Activated CD4-positive, alpha-beta memory T cell treated with anti-CD3 and anti-CD28 coated beads for 36 hours (primary cell): Measurements from ENCODE around the gene TNC. TPM values are rescaled to one million over a fixed set of nuclear protein-coding genes. Genes with fewer than 3 reads are reported as not detected.
A peak's percentile ranks its signal among the peaks of the same experiment; 100 is the strongest.

Source experiments
- CTCF ChIA-PET: fragments of 350-600 bp; sonication (Branson Sonifier 250); formaldehyde crosslinking; loops from one replicate; lab custom pipeline; 2021; ENCODE audit warnings: antibody characterized with exemption, inconsistent platforms; lab: Charles Lee
- POLR2A ChIA-PET: fragments of 350-600 bp; sonication (Branson Sonifier 250); formaldehyde crosslinking; loops from one replicate; lab custom pipeline; 2021; ENCODE audit warnings: antibody characterized with exemption; lab: Charles Lee
- DNase-seq: peaks from one replicate; pipeline ENCODE4 v3.0.0-alpha.2; 2020
- H3K27ac Mint-ChIP-seq: one replicate; pipeline ENCODE4 v1.8.0; 2021; ENCODE audit warnings: mixed read lengths
- H3K27me3 Mint-ChIP-seq: one replicate; pipeline ENCODE4 v1.8.0; 2021; ENCODE audit warnings: mixed read lengths
- H3K36me3 Mint-ChIP-seq: one replicate; pipeline ENCODE4 v1.8.0; 2021; ENCODE audit warnings: mixed read lengths
- H3K4me1 Mint-ChIP-seq: one replicate; pipeline ENCODE4 v1.8.0; 2021; ENCODE audit warnings: low read depth, mixed read lengths
- H3K4me3 Mint-ChIP-seq: one replicate; pipeline ENCODE4 v1.8.0; 2021; ENCODE audit warnings: mild to moderate bottlenecking, mixed read lengths
- H3K9me3 Mint-ChIP-seq: one replicate; pipeline ENCODE4 v1.8.0; 2021; ENCODE audit warnings: mixed read lengths
- intact Hi-C: fragments of 100-400 bp; cut with micrococcal nuclease; formaldehyde crosslinking; loops from one replicate; pipeline ENCODE4 v1.15.1; 2023
- total RNA-seq, 2 experiments: library from RNA; stranded (reverse); gene quantifications; one replicate each; pipeline ENCODE4 v1.2.3, GENCODE V29; 2021

TNC gene
- total RNA-seq, 2 experiments from 2014 or later = 0.52 to 1.2 TPM

- intact Hi-C loops = no loop called here
- POLR2A ChIA-PET = no interaction called here
- no peak overlapping the region for H3K4me3 Mint-ChIP-seq
- H3K27ac Mint-ChIP-seq = no peak overlapping the region
- DNase-seq = no peak
- H3K36me3 Mint-ChIP-seq = no peaks in the 10 kb centered on the region
- no peaks in the 10 kb centered on the region for H3K4me1 Mint-ChIP-seq
- H3K27me3 Mint-ChIP-seq = peaks cover 9% of the 10 kb centered on the region
- no peaks in the 10 kb centered on the region for H3K9me3 Mint-ChIP-seq
- CTCF ChIA-PET = no interaction called here
These were observed 59.2 kb downstream of the TNC start for GRCh38 chr9:115058684-115059315.

DNA sequence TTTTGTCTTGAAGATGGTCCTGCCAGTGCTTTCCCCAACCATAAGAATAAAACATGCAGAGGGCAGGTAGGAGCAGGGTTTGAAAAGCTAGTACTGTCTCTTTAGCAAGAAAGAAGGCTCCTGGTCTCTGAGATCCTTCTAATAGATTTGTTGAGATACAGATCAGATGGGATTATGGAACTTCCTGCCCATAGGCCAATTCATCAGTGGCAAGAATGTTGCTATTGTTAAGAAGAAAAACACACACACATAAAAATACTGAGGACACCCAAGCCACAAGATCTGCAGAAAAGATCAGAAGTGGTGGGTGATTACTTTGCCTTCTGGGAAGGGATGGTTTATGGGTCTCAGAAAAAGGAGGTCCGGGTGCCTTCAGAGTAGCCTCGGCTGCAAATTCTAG lies 59.8 kb downstream of the TNC start:
- intact Hi-C loops = no loop called here
- H3K27ac Mint-ChIP-seq = no peak overlapping the region
- CTCF ChIA-PET = no interaction called here
- DNase-seq = no peak
- no peaks in the 10 kb centered on the region for H3K9me3 Mint-ChIP-seq
- H3K36me3 Mint-ChIP-seq = no peaks in the 10 kb centered on the region
- H3K27me3 Mint-ChIP-seq = peaks cover 9% of the 10 kb centered on the region
- POLR2A ChIA-PET = no interaction called here
- no peaks in the 10 kb centered on the region for H3K4me1 Mint-ChIP-seq
- no peak overlapping the region for H3K4me3 Mint-ChIP-seq

DNA sequence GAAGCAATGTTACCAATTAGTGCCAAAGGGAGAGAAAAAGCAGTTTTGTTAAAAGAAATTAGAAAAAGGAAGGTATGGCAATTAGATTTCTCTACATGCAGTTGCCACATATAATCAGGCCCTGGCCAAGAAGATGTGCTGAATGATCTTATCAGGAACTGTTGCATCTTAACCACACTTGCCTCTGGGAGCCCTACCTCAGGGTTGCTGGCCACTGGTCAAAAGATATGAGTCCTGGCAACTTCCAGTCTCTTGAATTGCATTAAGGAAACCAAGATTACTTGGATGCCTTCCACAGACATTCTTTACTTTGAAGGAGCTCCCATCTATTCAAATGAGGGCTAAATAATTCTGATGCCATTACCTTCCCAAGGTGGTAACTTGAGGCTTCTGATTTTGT lies 60.4 kb downstream of the TNC start:
- H3K9me3 Mint-ChIP-seq = no peaks in the 10 kb centered on the region
- H3K27ac Mint-ChIP-seq = no peak overlapping the region
- H3K4me1 Mint-ChIP-seq = no peaks in the 10 kb centered on the region
- ChIA-PET CTCF (interaction anchor here (1.0 kb wide), 1 partner anchor 377 kb away, joined by 4 read pairs; no protein-coding TSS in a partner anchor), POLR2A (no interaction called here)
- H3K27me3 Mint-ChIP-seq = peaks cover 14% of the 10 kb centered on the region
- no peak for DNase-seq
- no peak overlapping the region for H3K4me3 Mint-ChIP-seq
- no peaks in the 10 kb centered on the region for H3K36me3 Mint-ChIP-seq
- intact Hi-C loops = no loop called here

DNA sequence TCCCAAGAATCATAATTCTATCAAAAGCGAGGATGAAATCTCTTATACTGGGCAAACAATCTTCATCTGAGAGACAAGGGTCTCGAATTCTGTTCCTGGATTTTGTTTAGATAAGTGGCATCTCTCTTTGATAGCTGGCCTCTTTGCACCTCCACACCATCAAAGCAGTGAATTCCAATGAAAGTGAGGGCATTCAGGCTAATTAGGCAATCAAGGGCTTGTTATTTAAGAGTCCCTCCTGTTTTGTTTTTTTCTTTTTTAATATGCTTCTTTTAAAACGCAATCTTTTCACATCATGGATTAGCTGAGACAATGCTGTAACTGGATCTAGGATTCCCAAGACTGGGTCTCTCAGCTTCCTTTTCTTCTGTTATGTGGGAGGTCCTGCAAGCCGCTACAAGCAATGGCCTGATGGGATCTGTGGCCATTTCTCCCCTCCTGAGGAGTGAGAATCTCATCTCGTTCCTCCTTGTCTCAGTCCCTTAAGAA lies 67.9 kb downstream of the TNC start:
- Mint-ChIP-seq H3K9me3 (no peaks in the 10 kb centered on the region), H3K27ac (no peak overlapping the region), H3K36me3 (no peaks in the 10 kb centered on the region), H3K27me3 (peaks cover 10% of the 10 kb centered on the region), H3K4me1 (peaks cover 6% of the 10 kb centered on the region), H3K4me3 (no peak overlapping the region)
- POLR2A ChIA-PET = no interaction called here
- intact Hi-C loops = no loop called here
- CTCF ChIA-PET = interaction anchor here (0.6 kb wide), 1 partner anchor 368 kb away, joined by 3 read pairs; no protein-coding TSS in a partner anchor
- no peak for DNase-seq

DNA sequence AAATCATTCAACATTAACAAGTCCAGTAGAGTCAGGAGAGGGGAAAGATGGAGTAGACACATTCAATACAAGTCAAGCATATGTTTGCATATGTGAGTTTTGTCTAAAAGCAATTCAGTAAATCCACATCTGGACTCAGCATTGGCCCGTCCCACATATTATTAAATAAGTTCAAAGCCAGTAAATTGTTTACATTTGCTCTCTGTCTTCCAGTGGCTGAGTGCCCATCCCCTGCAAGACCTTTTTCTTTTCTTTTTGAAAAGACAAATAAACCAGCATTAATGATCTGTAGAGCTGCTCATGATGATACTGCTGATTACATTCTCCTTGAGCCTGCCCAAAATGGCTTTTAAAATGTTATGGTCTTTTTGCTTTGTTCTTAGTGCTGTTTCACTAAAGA lies 71.1 kb downstream of the TNC start:
- POLR2A ChIA-PET = no interaction called here
- no peaks in the 10 kb centered on the region for H3K9me3 Mint-ChIP-seq
- no peaks in the 10 kb centered on the region for H3K36me3 Mint-ChIP-seq
- H3K4me1 Mint-ChIP-seq = peaks cover 24% of the 10 kb centered on the region
- H3K27ac Mint-ChIP-seq = no peak overlapping the region
- intact Hi-C loops = no loop called here
- H3K4me3 Mint-ChIP-seq = no peak overlapping the region
- H3K27me3 Mint-ChIP-seq = peaks cover 1% of the 10 kb centered on the region
- CTCF ChIA-PET = no interaction called here
- DNase-seq = no peak

DNA sequence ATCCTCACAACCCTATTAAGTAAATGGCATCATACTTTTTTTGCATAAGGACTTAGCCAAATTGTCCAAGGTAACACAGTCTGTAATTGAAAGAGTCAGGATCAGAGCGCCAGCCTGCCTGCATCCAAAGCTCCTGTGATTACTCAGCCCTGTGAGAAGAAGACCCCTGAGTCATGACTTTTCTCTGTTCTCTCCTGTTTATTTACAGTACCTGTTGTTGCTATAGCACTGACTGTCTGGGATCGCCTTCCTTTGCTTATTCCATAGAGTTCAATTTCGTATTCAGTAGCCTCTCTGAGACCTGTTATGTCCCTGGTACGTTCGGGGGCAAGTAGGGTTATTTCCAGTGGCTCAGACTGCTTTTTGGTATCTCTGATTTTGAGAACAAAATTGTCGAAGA lies 71.8 kb downstream of the TNC start:
- intact Hi-C loops = no loop called here
- CTCF ChIA-PET = interaction anchor here (1.3 kb wide), 2 partner anchors 32 to 365 kb away, joined by 3 to 4 read pairs; no protein-coding TSS in a partner anchor
- Mint-ChIP-seq H3K4me3 (no peak overlapping the region), H3K4me1 (peaks cover 24% of the 10 kb centered on the region), H3K27me3 (peaks cover 1% of the 10 kb centered on the region), H3K9me3 (no peaks in the 10 kb centered on the region), H3K36me3 (no peaks in the 10 kb centered on the region), H3K27ac (no peak overlapping the region)
- DNase-seq = no peak
- POLR2A ChIA-PET = no interaction called here

DNA sequence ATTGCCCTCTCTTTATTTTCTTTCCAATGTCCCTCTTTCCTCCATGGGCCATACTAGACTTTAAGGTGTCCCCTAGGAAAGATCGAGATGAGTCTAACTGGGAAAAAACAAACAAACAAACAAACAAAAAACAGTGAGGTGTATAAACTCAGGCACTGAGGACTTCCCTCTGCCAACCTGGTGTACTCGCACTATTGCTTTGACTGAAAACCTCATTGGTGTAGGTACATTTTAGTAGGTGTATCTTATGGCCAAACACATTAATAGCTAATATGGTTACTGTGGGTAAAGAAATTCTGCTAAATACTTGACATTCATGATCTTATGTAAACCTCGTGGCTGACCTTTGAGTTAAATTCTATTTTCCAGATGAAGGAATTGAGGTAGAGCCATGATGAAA lies 74.3 kb downstream of the TNC start:
- Mint-ChIP-seq H3K36me3 (no peaks in the 10 kb centered on the region), H3K4me3 (no peak overlapping the region), H3K27me3 (peaks cover 1% of the 10 kb centered on the region), H3K4me1 (peaks cover 19% of the 10 kb centered on the region), H3K27ac (no peak overlapping the region), H3K9me3 (no peaks in the 10 kb centered on the region)
- ChIA-PET CTCF (no interaction called here), POLR2A (no interaction called here)
- DNase-seq = no peak
- intact Hi-C loops = no loop called here

GRCh38 chr9:115042781-115043509 lies 75.0 kb downstream of the TNC start:
- peak; percentile 62 for DNase-seq
- Mint-ChIP-seq H3K27me3 (peaks cover 1% of the 10 kb centered on the region), H3K27ac (no peak overlapping the region), H3K4me3 (no peak overlapping the region), H3K4me1 (peaks cover 21% of the 10 kb centered on the region), H3K36me3 (no peaks in the 10 kb centered on the region), H3K9me3 (no peaks in the 10 kb centered on the region)
- POLR2A ChIA-PET = no interaction called here
- CTCF ChIA-PET = no interaction called here
- intact Hi-C loops = no loop called here

DNA sequence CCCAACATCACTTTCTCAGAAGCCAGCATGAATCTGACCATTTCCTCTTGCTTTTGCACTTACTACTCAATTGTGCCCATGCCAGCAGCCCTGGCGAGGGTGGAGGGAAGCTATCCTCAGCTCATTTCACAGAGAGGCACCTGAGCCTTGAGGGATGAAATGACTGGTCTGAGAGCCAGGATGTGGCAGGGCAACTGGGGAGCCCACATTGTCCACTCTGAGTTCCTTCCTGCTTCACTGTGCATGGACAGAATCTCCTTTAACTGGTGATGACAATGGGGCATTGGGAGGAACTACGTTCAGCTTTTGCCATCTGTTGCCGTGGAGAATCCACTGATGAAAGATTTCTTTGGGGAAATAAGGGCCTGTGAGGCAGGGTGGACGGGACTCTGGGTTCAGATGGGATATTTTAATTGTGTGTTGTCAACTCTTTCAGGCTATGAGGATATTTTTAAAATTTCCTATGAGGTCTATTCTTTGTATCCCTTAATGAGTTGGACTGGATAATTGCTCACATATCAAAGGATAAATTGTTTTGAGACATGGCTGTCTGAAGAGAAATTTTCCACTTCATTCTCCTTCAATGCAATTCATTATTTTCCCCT lies 78.3 kb downstream of the TNC start:
- ChIA-PET POLR2A (no interaction called here), CTCF (interaction anchor here (1.1 kb wide), 1 partner anchor 301 kb away, joined by 3 read pairs; no protein-coding TSS in a partner anchor)
- Mint-ChIP-seq H3K36me3 (no peaks in the 10 kb centered on the region), H3K4me1 (peaks cover 47% of the 10 kb centered on the region), H3K27me3 (peaks cover 1% of the 10 kb centered on the region), H3K9me3 (no peaks in the 10 kb centered on the region), H3K27ac (no peak overlapping the region), H3K4me3 (no peak overlapping the region)
- DNase-seq = no peak
- intact Hi-C loops = no loop called here

GRCh38 chr9:115038178-115038577 lies 79.8 kb downstream of the TNC start:
- Mint-ChIP-seq H3K36me3 (no peaks in the 10 kb centered on the region), H3K4me3 (no peak overlapping the region), H3K9me3 (no peaks in the 10 kb centered on the region), H3K27me3 (no peaks in the 10 kb centered on the region), H3K4me1 (peaks cover 43% of the 10 kb centered on the region), H3K27ac (no peak overlapping the region)
- DNase-seq = no peak
- intact Hi-C loops = no loop called here
- CTCF ChIA-PET = no interaction called here
- POLR2A ChIA-PET = interaction anchor here (0.5 kb wide), 1 partner anchor 485 kb away, joined by 3 read pairs; no protein-coding TSS in a partner anchor

DNA sequence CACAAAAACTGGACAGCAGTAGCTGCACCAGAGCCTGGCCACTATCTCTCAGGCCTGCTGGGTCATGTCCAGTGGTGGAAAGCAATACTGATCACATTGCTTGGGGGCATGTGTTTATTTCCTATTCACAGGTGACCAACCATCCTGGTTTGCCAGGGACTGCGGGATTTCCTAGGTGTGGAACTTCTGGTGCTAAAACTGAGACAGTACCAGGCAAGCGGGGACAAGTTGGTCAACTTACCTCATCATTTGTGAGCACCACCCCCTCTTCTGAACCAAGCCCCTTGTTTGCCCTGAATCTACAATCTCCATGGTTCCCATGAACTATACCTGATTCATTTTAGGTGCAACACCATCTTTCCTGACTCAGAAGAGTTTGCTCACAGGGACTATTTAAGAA lies 81.3 kb downstream of the TNC start:
- no peaks in the 10 kb centered on the region for H3K27me3 Mint-ChIP-seq
- no peaks in the 10 kb centered on the region for H3K36me3 Mint-ChIP-seq
- ChIA-PET CTCF (no interaction called here), POLR2A (interaction anchor here (1.1 kb wide), 1 partner anchor 47 kb away, joined by 4 read pairs; no protein-coding TSS in a partner anchor)
- intact Hi-C loops = loop anchor here (1.0 to 2.0 kb wide), 6 partner anchors 32 to 173 kb away; partner anchors contain the start of gene TNFSF8
- peak; percentile 38 for DNase-seq
- H3K27ac Mint-ChIP-seq = peak overlapping the region; percentile 91
- H3K9me3 Mint-ChIP-seq = no peaks in the 10 kb centered on the region
- H3K4me1 Mint-ChIP-seq = peaks cover 33% of the 10 kb centered on the region
- peak overlapping the region; percentile 62 for H3K4me3 Mint-ChIP-seq
